Measurements from ENCODE around the gene MED16.

MED16 gene

GRCh38 chr19:916645-917322 lies 23.8 kb upstream of the MED16 start:
- TF ChIP-seq CTCF (IDR thresholded peaks at IDR 0.05; ENCODE audit: low read depth, low read length, missing control alignments): no peak
- DNase-seq (ENCODE audit: low read depth): no peak
- peak overlapping the region; percentile 44 for H3K4me3 ChIP-seq (ENCODE audit: low read depth, low read length)

GRCh38 chr19:913080-913748 lies 20.2 kb upstream of the MED16 start, which contains the start of gene R3HDM4:
Gene R3HDM4 (minus strand): TSS chr19:913219. CDS start chr19:913157, 62 bp downstream.
- no peak for DNase-seq (ENCODE audit: low read depth)
- TF ChIP-seq CTCF (IDR thresholded peaks at IDR 0.05; ENCODE audit: low read depth, low read length, missing control alignments): no peak
- H3K4me3 ChIP-seq (ENCODE audit: low read depth, low read length): peak within 1 kb of the TSS; percentile 72

GRCh38 chr19:912181-913079 lies 19.4 kb upstream of the MED16 start:
- no peak for DNase-seq (ENCODE audit: low read depth)
- no peak for TF ChIP-seq CTCF (IDR thresholded peaks at IDR 0.05; ENCODE audit: low read depth, low read length, missing control alignments)
- peak overlapping the region; percentile 72 for H3K4me3 ChIP-seq (ENCODE audit: low read depth, low read length)

- no peak for DNase-seq (ENCODE audit: low read depth)
- TF ChIP-seq CTCF (IDR thresholded peaks at IDR 0.05; ENCODE audit: low read depth, low read length, missing control alignments): no peak
- H3K4me3 ChIP-seq (ENCODE audit: low read depth, low read length): no peak overlapping the region; the same call in 1 of the 2 replicates
Measured at GRCh38 chr19:911197-912033, 18.4 kb upstream of the MED16 start.

- TF ChIP-seq CTCF (IDR thresholded peaks at IDR 0.05; ENCODE audit: low read depth, low read length, missing control alignments): no peak
- DNase-seq (ENCODE audit: low read depth): no peak
- no peak overlapping the region for H3K4me3 ChIP-seq (ENCODE audit: low read depth, low read length)
Measured at GRCh38 chr19:907183-907853, 14.3 kb upstream of the MED16 start.

- no peak for DNase-seq (ENCODE audit: low read depth)
- H3K4me3 ChIP-seq (ENCODE audit: low read depth, low read length): no peak overlapping the region
- no peak for TF ChIP-seq CTCF (IDR thresholded peaks at IDR 0.05; ENCODE audit: low read depth, low read length, missing control alignments)
Measured at GRCh38 chr19:906480-906879, 13.5 kb upstream of the MED16 start.
